Smooth muscle cell (in vitro differentiated cells): Measurements from ENCODE around the gene RGMB. TPM values are rescaled to one million over a fixed set of nuclear protein-coding genes. Genes with fewer than 3 reads are reported as not detected.
A peak's percentile ranks its signal among the peaks of the same experiment; 100 is the strongest.

Experiments used
- DNase-seq: peaks from one replicate; lab custom pipeline; 2025; ENCODE audit not compliant: unreplicated experiment; lab: John Stamatoyannopoulos, UW
- H2AFZ ChIP-seq: fragments of 200-600 bp; sonication (generic); 2 replicates; pipeline ENCODE4 v1.6.0; 2016; ENCODE audit warnings: antibody characterized with exemption, low read depth, mild to moderate bottlenecking
- H3F3A ChIP-seq: fragments of 200-600 bp; sonication (generic); 2 replicates; pipeline ENCODE4 v1.6.0; 2017; ENCODE audit warnings: antibody characterized with exemption, low read depth
- H3K27ac ChIP-seq: fragments of 200-600 bp; sonication (generic); 2 replicates; pipeline ENCODE4 v1.5.1; 2016; ENCODE audit warnings: low read depth, mild to moderate bottlenecking
- H3K27me3 ChIP-seq: fragments of 200-600 bp; sonication (generic); 2 replicates; pipeline ENCODE4 v1.6.1; 2016; ENCODE audit warnings: low read depth, mild to moderate bottlenecking
- H3K36me3 ChIP-seq: fragments of 200-600 bp; sonication (generic); 2 replicates; pipeline ENCODE4 v1.5.1; 2016; ENCODE audit warnings: low read depth
- H3K4me1 ChIP-seq: fragments of 200-600 bp; sonication (generic); 2 replicates; pipeline ENCODE4 v1.5.1; 2016; ENCODE audit warnings: low read depth
- H3K4me2 ChIP-seq: fragments of 200-600 bp; sonication (generic); 2 replicates; pipeline ENCODE4 v1.6.0; 2016; ENCODE audit warnings: mild to moderate bottlenecking
- H3K4me3 ChIP-seq: fragments of 200-600 bp; sonication (generic); 2 replicates; pipeline ENCODE4 v1.5.1; 2016; ENCODE audit warnings: mild to moderate bottlenecking
- H3K79me2 ChIP-seq: fragments of 200-600 bp; sonication (generic); 2 replicates; pipeline ENCODE4 v1.6.0; 2016; ENCODE audit warnings: low read depth, mild to moderate bottlenecking
- H3K9ac ChIP-seq: fragments of 200-600 bp; sonication (generic); 2 replicates; pipeline ENCODE4 v1.6.0; 2016; ENCODE audit warnings: low read depth
- H3K9me3 ChIP-seq: fragments of 200-600 bp; sonication (generic); replicated peaks from 2 replicates; pipeline ENCODE4 v1.5.1; 2016; ENCODE audit warnings: low read depth
- H4K20me1 ChIP-seq: fragments of 200-600 bp; sonication (generic); 2 replicates; pipeline ENCODE4 v1.6.0; 2016; ENCODE audit warnings: low read depth
- WGBS: methylation state at CpG from one replicate; pipeline ENCODE4 v1.1.7; 2016; ENCODE audit warnings: low lambda C conversion rate; 5-methylcytosine and 5-hydroxymethylcytosine counted together
- polyA plus RNA-seq: library from polyadenylated mRNA; unstranded; fragments of >200 nt; fragmentation: Nextera tagmentation; extraction: Ambion mirVana; gene quantifications from 2 replicates; pipeline ENCODE4 v1.2.1, GENCODE V29; 2016
- total RNA-seq: library from RNA; depleted of rRNA; stranded (reverse); fragments of >200 nt; gene quantifications from 2 replicates; pipeline ENCODE4 v1.2.3, GENCODE V29; 2014
- TF ChIP-seq, protein P1 (sequence below): fragments of 200-600 bp; sonication (generic); IDR thresholded peaks from 2 replicates; pipeline ENCODE4 v1.5.1; 2017; ENCODE audit warnings: borderline replicate concordance, mild to moderate bottlenecking, antibody characterized with exemption; ENCODE audit not compliant: insufficient read depth, poor library complexity, severe bottlenecking

Gene RGMB
- total and polyA plus RNA-seq, 2 experiments from 2014 or later = 8.0 to 11.2 TPM

- Histone ChIP-seq H3K9me3 (no peaks in the 10 kb centered on the region), H3K36me3 (no peaks in the 10 kb centered on the region), H3K4me3 (peak overlapping the region; percentile 65), H3K4me1 (peaks cover 13% of the 10 kb centered on the region), H3K27me3 (no peaks in the 10 kb centered on the region), H3F3A (peaks cover 12% of the 10 kb centered on the region), H3K4me2 (peak overlapping the region; percentile 93), H3K27ac (no peak overlapping the region), H3K79me2 (peaks cover 2% of the 10 kb centered on the region), H2AFZ (peak overlapping the region; percentile 94), H3K9ac (no peak overlapping the region), H4K20me1 (peaks cover 5% of the 10 kb centered on the region)
- WGBS = 2% methylated on average over 12 of the region's 12 CpGs
- TF ChIP-seq, protein P1, sequence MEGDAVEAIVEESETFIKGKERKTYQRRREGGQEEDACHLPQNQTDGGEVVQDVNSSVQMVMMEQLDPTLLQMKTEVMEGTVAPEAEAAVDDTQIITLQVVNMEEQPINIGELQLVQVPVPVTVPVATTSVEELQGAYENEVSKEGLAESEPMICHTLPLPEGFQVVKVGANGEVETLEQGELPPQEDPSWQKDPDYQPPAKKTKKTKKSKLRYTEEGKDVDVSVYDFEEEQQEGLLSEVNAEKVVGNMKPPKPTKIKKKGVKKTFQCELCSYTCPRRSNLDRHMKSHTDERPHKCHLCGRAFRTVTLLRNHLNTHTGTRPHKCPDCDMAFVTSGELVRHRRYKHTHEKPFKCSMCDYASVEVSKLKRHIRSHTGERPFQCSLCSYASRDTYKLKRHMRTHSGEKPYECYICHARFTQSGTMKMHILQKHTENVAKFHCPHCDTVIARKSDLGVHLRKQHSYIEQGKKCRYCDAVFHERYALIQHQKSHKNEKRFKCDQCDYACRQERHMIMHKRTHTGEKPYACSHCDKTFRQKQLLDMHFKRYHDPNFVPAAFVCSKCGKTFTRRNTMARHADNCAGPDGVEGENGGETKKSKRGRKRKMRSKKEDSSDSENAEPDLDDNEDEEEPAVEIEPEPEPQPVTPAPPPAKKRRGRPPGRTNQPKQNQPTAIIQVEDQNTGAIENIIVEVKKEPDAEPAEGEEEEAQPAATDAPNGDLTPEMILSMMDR = no peak
- no peak for DNase-seq
These were observed 3.6 kb upstream of the RGMB start for GRCh38 chr5:98769959-98770208.

DNA sequence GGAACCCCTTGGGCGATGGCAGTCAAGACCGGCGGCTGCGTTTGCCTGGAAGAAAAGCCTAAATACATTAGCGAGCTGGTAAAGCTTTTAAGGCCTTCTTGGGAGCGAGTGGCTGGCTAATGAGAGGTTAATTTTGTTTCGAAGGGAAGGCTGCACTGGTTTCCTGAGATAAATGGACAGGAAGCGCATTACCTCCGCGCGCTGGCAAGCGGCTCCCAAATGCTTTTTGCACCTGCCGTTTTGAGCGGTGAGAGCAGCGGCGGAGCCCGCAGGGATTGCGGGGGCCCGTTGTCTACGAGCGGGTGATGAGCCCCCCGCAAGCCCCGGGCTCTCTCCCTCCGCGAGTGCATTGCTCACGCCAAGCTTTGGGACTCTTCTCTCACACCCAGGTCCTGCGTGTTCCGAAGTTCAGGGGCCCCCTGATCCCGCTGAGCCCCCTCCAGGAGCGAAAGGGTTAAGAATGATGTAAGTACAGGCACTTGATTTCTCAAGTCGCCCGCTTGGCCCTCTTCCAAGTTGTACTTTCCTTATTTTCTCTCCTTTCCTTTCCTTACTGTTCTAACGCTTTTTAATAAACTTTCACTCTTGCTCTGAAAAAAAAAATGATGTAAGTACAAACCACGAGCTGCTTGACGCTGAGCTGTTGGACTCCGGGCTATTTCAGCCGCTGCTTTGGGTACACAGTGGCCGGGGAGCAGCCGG is 3.1 kb upstream of the RGMB start:
- peak overlapping the region; percentile 65 for H3K4me3 ChIP-seq
- no peaks in the 10 kb centered on the region for H3K9me3 ChIP-seq
- H3K79me2 ChIP-seq = peaks cover 7% of the 10 kb centered on the region
- H3F3A ChIP-seq = peaks cover 12% of the 10 kb centered on the region
- no peak overlapping the region for H3K9ac ChIP-seq
- TF ChIP-seq, protein P1 = no peak
- peak overlapping the region; percentile 9 for H3K27ac ChIP-seq
- WGBS = under 1% methylated on average over 39 of the region's 39 CpGs
- no peaks in the 10 kb centered on the region for H3K27me3 ChIP-seq
- H4K20me1 ChIP-seq = peaks cover 9% of the 10 kb centered on the region
- H3K4me1 ChIP-seq = peaks cover 17% of the 10 kb centered on the region
- peak overlapping the region; percentile 93 for H3K4me2 ChIP-seq
- DNase-seq = no peak
- no peaks in the 10 kb centered on the region for H3K36me3 ChIP-seq
- peak overlapping the region; percentile 94 for H2AFZ ChIP-seq

GRCh38 chr5:98770911-98771322 is 2.5 kb upstream of the RGMB start:
- Histone ChIP-seq H3K27me3 (no peaks in the 10 kb centered on the region), H3K79me2 (peaks cover 13% of the 10 kb centered on the region), H3K27ac (peak overlapping the region; percentile 9), H3K4me1 (peaks cover 23% of the 10 kb centered on the region), H4K20me1 (peaks cover 15% of the 10 kb centered on the region), H3K36me3 (no peaks in the 10 kb centered on the region), H3K9ac (no peak overlapping the region), H3K4me2 (peak overlapping the region; percentile 93), H2AFZ (peak overlapping the region; percentile 94), H3K4me3 (peak overlapping the region; percentile 65), H3F3A (peaks cover 12% of the 10 kb centered on the region), H3K9me3 (no peaks in the 10 kb centered on the region)
- WGBS = 7% methylated on average over 6 of the region's 6 CpGs
- DNase-seq = no peak
- TF ChIP-seq, protein P1 = no peak
